A549 (cell line): Measurements from ENCODE around the gene TIGD2. TPM values are rescaled to one million over a fixed set of nuclear protein-coding genes. Genes with fewer than 3 reads are reported as not detected.
A peak's percentile ranks its signal among the peaks of the same experiment; 100 is the strongest.

Experiments used
- ATAC-seq, 2 experiments: fragments of 200-7000 bp in 1 of 2; fragments of >200 bp in 1 of 2; cut with Nextera tagmentation in 1 of 2; cut with Tn5 transposase in 1 of 2; 3 replicates each; pipeline versions ENCODE4 v1.8.0 to v1.9.1; 2018 to 2020; ENCODE audit warnings: mild to moderate bottlenecking in 1 of 2, moderate library complexity in 1 of 2
- CTCF ChIA-PET: fragments of 300-600 bp; sonication (Branson Sonifier 250); formaldehyde crosslinking; extraction: SDS; loops from one replicate; lab custom pipeline; 2021; ENCODE audit warnings: antibody characterized with exemption, inconsistent platforms; lab: Yijun Ruan, JAX
- POLR2A ChIA-PET: fragments of 350-600 bp; formaldehyde crosslinking; extraction: SDS; loops from one replicate; lab custom pipeline; 2021; ENCODE audit warnings: antibody characterized with exemption, inconsistent platforms; lab: Yijun Ruan, JAX
- DNase-seq, 2 experiments: peaks; one replicate each; pipeline versions ENCODE4 v3.0.0 to v3.0.0-alpha.2; 2011 to 2016; ENCODE audit warnings: low read depth in 1 of 2, low spot score in 1 of 2
- FAIRE-seq: peaks from 2 replicates; lab custom pipeline; 2011; peaks lifted over from hg19 to GRCh38; lab: Jason Lieb, UNC
- H3K27ac ChIP-seq, 2 experiments: fragments of >200 bp; sonication (Bioruptor Twin); formaldehyde crosslinking; 3 replicates each; pipeline ENCODE4 v1.5.1; 2016 to 2017
- H3K4me1 ChIP-seq: fragments of >200 bp; sonication (Bioruptor Twin); formaldehyde crosslinking; 3 replicates; pipeline ENCODE4 v1.6.1; 2016
- H3K4me2 ChIP-seq: fragments of >200 bp; sonication (Bioruptor Twin); formaldehyde crosslinking; 3 replicates; pipeline ENCODE4 v1.6.1; 2016
- H3K4me3 ChIP-seq: fragments of >200 bp; sonication (Bioruptor Twin); formaldehyde crosslinking; 3 replicates; pipeline ENCODE4 v1.5.1; 2016
- H3K9me3 ChIP-seq: fragments of >200 bp; sonication (Bioruptor Twin); formaldehyde crosslinking; 3 replicates; pipeline ENCODE4 v1.6.1; 2016
- HEYL ChIP-seq: fragments of 250-450 bp; sonication (Bioruptor Pico); IDR thresholded peaks from 2 replicates; pipeline ENCODE4 v1.8.0; 2021; ENCODE audit warnings: mild to moderate bottlenecking, moderate library complexity
- JUNB ChIP-seq: fragments of >200 bp; sonication (Bioruptor Twin); formaldehyde crosslinking; IDR thresholded peaks from 2 replicates; pipeline ENCODE4 v1.6.1; 2016
- NPAS2 ChIP-seq: fragments of 250-450 bp; sonication (Bioruptor Pico); IDR thresholded peaks from 2 replicates; pipeline ENCODE4 v1.8.0; 2022; ENCODE audit warnings: mild to moderate bottlenecking, moderate library complexity, borderline replicate concordance
- RAD21 ChIP-seq, 2 experiments: fragments of >200 bp in 1 of 2; sonication (Bioruptor Twin) in 1 of 2; formaldehyde crosslinking in 1 of 2; IDR thresholded peaks in 1 of 2; conservative IDR thresholded peaks in 1 of 2; 2 replicates in 1 of 2; 3 replicates in 1 of 2; pipeline ENCODE4 v1.6.1; 2012 to 2018; ENCODE audit warnings: inconsistent platforms in 1 of 2
- SMC3 ChIP-seq: fragments of >200 bp; sonication (Bioruptor Twin); formaldehyde crosslinking; IDR thresholded peaks from 3 replicates; pipeline ENCODE4 v1.6.1; 2018; ENCODE audit warnings: inconsistent platforms
- WGBS: methylation state at CpG from one replicate; pipeline ENCODE4 v1.1.6; 2017; ENCODE audit errors: missing lambda C conversion rate; 5-methylcytosine and 5-hydroxymethylcytosine counted together
- polyA plus RNA-seq, 4 experiments: library from polyadenylated mRNA; depleted of rRNA in 3 of 4; stranded (reverse); fragments of >200 nt; fragmentation: RNase III in 1 of 4; extraction: RNeasy Plus Mini Kit Qiagen cat#74134 plus additional on column Dnase treatment in 1 of 4; gene quantifications; 2 replicates in 3 of 4; 3 replicates in 1 of 4; pipeline ENCODE4 v1.2.3, GENCODE V29; 2011 to 2017
- small RNA-seq, 6 experiments: library from RNA; depleted of rRNA; stranded (forward); fragments of <200 nt; gene quantifications; one replicate each; pipeline ENCODE3, GENCODE V24; 2012
- TF ChIP-seq, protein P1 (sequence below): fragments of >200 bp; sonication (Bioruptor Twin); formaldehyde crosslinking; IDR thresholded peaks from 2 replicates; pipeline ENCODE4 v1.6.1; 2016
- TF ChIP-seq, protein P2 (sequence below): fragments of >200 bp; sonication (Bioruptor Twin); formaldehyde crosslinking; IDR thresholded peaks from 3 replicates; pipeline ENCODE4 v1.5.1; 2016

The TIGD2 gene
- polyA plus RNA-seq, 2 of the 4 experiments (the other 2 are of a cell fraction), result 6.6 to 10.7 TPM

DNA sequence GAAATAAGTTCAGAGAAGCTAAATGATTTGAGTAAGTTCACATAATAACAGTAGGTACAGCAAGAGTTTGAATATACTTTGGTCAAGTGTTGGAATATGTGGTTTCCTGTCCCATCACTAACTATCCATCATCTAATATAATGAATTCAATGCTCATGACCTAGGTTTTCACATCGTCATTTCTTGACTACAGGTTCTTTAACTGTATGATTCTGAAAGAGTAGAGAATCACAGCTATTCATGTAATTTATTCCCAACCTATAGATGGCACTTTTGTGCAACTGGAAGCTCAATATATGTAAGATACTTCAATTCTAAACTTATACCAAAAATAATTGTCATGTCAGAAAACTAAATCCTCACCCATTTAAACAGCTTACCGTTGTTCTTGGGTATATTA lies 53.1 kb downstream of the TIGD2 start:
- Histone ChIP-seq H3K27ac (no peak overlapping the region), H3K4me3 (no peak overlapping the region), H3K9me3 (no peaks in the 10 kb centered on the region), H3K4me2 (no peak overlapping the region), H3K4me1 (peaks cover 8% of the 10 kb centered on the region; the same call in 1 of the 3 replicates)
- no peak for FAIRE-seq
- WGBS, result 9% methylated on average over 2 of the region's 2 CpGs
- ATAC-seq, result peak in 1 of 2 experiments; percentile 53; a peak in 1 of 6 replicates
- DNase-seq, result peak in 1 of 2 experiments; percentile 29
- TF ChIP-seq JUNB (no peak), NPAS2 (no peak), RAD21 (conservative IDR thresholded peaks at IDR 0.05 in 1 of 2, IDR thresholded peaks at IDR 0.05 in 1 of 2) (peak; percentile 49 to 64), HEYL (no peak), SMC3 (peak; percentile 47)
- TF ChIP-seq, protein P1, sequence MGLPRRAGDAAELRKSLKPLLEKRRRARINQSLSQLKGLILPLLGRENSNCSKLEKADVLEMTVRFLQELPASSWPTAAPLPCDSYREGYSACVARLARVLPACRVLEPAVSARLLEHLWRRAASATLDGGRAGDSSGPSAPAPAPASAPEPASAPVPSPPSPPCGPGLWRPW, result no peak
- TF ChIP-seq, protein P2, sequence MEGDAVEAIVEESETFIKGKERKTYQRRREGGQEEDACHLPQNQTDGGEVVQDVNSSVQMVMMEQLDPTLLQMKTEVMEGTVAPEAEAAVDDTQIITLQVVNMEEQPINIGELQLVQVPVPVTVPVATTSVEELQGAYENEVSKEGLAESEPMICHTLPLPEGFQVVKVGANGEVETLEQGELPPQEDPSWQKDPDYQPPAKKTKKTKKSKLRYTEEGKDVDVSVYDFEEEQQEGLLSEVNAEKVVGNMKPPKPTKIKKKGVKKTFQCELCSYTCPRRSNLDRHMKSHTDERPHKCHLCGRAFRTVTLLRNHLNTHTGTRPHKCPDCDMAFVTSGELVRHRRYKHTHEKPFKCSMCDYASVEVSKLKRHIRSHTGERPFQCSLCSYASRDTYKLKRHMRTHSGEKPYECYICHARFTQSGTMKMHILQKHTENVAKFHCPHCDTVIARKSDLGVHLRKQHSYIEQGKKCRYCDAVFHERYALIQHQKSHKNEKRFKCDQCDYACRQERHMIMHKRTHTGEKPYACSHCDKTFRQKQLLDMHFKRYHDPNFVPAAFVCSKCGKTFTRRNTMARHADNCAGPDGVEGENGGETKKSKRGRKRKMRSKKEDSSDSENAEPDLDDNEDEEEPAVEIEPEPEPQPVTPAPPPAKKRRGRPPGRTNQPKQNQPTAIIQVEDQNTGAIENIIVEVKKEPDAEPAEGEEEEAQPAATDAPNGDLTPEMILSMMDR, result peak; percentile 44
- ChIA-PET CTCF (interaction anchor here (0.9 to 1.2 kb wide), 3 partner anchors 12 to 258 kb away, joined by 3 to 5 read pairs (median 4); no protein-coding TSS in a partner anchor), POLR2A (no interaction called here)

Small RNA genes lying within 50 kb of the gene (small RNA-seq; reads per million reads assigned to genes)
- gene RNU6-907P, result 0 to 2.4 (median 0) reads per million in 6 experiments

Other genes starting within 250 kb of the TIGD2 start
- gene FAM13A, start 54.3 kb upstream of the TIGD2 start, polyA plus RNA-seq (2011; rRNA removed), result 21.0 and 22.0 TPM in 2 replicates
- 5.7 to 6.9 TPM (median 6.5 TPM) in 3 replicates for gene FAM13A, start 54.3 kb upstream of the TIGD2 start, polyA plus RNA-seq (2017; fragmentation: RNase III; extraction: RNeasy Plus Mini Kit Qiagen cat#74134 plus additional on column Dnase treatment)
- 18.7 and 23.2 TPM in 2 replicates for gene GPRIN3, start 196.3 kb downstream of the TIGD2 start, polyA plus RNA-seq (2011; rRNA removed)
- 5.8 to 6.8 TPM (median 6.4 TPM) in 3 replicates for gene GPRIN3, start 196.3 kb downstream of the TIGD2 start, polyA plus RNA-seq (2017; fragmentation: RNase III; extraction: RNeasy Plus Mini Kit Qiagen cat#74134 plus additional on column Dnase treatment)